Mesothelial cell of epicardium (in vitro differentiated cells): ENCODE results near the gene UBXN10. TPM values are rescaled to one million over a fixed set of nuclear protein-coding genes. Genes with fewer than 3 reads are reported as not detected.

Experiments
- DNase-seq, 2 experiments: peaks; one replicate each; pipeline ENCODE4 v3.0.0; 2021; ENCODE audit warnings: low spot score in 2 of 2; ENCODE audit not compliant: unreplicated experiment in 2 of 2
- H3K27ac Mint-ChIP-seq: 2 replicates; pipeline ENCODE4 v1.8.0; 2021; ENCODE audit warnings: mixed read lengths
- H3K27me3 Mint-ChIP-seq: 2 replicates; pipeline ENCODE4 v1.8.0; 2021; ENCODE audit warnings: low read depth, mixed read lengths
- H3K36me3 Mint-ChIP-seq: 2 replicates; pipeline ENCODE4 v1.8.0; 2021; ENCODE audit warnings: mixed read lengths
- H3K4me1 Mint-ChIP-seq: 2 replicates; pipeline ENCODE4 v1.8.0; 2021; ENCODE audit warnings: mixed read lengths
- H3K4me3 Mint-ChIP-seq: 2 replicates; pipeline ENCODE4 v1.8.0; 2021; ENCODE audit warnings: mild to moderate bottlenecking, moderate library complexity, mixed read lengths
- H3K9me3 Mint-ChIP-seq: 2 replicates; pipeline ENCODE4 v1.8.0; 2021; ENCODE audit warnings: mixed read lengths
- total RNA-seq: library from RNA; stranded (reverse); gene quantifications from 3 replicates; pipeline ENCODE4 v1.2.1, GENCODE V29; 2021
- TF ChIP-seq, protein P1 (sequence below): fragments of 200-600 bp; sonication (generic); IDR thresholded peaks from one replicate; pipeline ENCODE4 v1.5.0; 2021; ENCODE audit warnings: antibody characterized with exemption; ENCODE audit not compliant: unreplicated experiment

Gene UBXN10
- total RNA-seq, 1 donor from 2014 or later, result 2.3 TPM

DNA sequence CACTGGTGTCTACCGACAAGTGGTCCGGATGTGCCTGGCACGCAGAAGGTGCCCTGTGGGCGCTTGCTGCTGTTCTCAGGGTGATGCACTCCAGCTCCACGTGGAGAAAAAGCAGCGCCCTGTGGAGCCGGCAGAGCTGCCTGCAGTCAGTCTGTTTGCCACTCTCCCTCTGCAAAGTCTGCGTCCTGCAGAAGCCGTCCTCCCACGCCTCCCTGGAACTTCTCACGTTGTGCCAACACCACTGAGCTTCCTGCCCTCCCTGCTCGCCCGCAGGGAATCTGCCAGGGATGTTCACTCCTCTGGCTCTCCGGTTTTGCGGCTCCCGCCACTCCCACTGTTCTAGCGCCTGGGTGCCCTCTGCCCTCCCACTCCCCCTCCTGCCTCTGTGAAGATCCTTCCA is 19.8 kb upstream of the UBXN10 start:
- no peak for DNase-seq
- H3K4me1 Mint-ChIP-seq, result peaks cover 10% of the 10 kb centered on the region
- TF ChIP-seq, protein P1, sequence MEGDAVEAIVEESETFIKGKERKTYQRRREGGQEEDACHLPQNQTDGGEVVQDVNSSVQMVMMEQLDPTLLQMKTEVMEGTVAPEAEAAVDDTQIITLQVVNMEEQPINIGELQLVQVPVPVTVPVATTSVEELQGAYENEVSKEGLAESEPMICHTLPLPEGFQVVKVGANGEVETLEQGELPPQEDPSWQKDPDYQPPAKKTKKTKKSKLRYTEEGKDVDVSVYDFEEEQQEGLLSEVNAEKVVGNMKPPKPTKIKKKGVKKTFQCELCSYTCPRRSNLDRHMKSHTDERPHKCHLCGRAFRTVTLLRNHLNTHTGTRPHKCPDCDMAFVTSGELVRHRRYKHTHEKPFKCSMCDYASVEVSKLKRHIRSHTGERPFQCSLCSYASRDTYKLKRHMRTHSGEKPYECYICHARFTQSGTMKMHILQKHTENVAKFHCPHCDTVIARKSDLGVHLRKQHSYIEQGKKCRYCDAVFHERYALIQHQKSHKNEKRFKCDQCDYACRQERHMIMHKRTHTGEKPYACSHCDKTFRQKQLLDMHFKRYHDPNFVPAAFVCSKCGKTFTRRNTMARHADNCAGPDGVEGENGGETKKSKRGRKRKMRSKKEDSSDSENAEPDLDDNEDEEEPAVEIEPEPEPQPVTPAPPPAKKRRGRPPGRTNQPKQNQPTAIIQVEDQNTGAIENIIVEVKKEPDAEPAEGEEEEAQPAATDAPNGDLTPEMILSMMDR, result no peak
- H3K27me3 Mint-ChIP-seq, result peaks cover 13% of the 10 kb centered on the region
- no peak overlapping the region for H3K27ac Mint-ChIP-seq
- no peaks in the 10 kb centered on the region for H3K36me3 Mint-ChIP-seq
- H3K9me3 Mint-ChIP-seq, result peaks cover 21% of the 10 kb centered on the region
- no peak overlapping the region for H3K4me3 Mint-ChIP-seq

DNA sequence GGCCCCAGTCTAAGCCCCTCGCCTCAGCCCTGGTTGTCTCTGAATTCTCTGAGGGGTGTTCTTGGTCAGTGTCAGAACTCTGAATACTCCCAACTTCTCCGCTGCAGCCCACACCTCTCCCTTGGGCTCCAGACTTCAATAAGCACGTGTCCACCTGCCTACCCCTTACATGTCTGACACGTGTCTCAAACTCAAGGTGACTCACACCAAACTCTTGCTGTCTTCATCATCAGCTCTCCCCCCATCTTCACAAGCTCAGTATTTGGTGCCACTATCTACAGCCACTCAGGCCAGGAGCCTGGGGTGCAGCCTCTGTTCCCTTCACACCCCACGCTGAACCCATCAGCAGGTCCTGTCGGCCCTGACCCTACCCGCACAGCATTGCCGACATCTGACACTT is 18.8 kb upstream of the UBXN10 start:
- Mint-ChIP-seq H3K4me3 (no peak overlapping the region), H3K36me3 (no peaks in the 10 kb centered on the region), H3K9me3 (peaks cover 21% of the 10 kb centered on the region), H3K27ac (no peak overlapping the region), H3K27me3 (peaks cover 13% of the 10 kb centered on the region), H3K4me1 (peaks cover 10% of the 10 kb centered on the region)
- TF ChIP-seq, protein P1, result no peak
- no peak for DNase-seq

DNA sequence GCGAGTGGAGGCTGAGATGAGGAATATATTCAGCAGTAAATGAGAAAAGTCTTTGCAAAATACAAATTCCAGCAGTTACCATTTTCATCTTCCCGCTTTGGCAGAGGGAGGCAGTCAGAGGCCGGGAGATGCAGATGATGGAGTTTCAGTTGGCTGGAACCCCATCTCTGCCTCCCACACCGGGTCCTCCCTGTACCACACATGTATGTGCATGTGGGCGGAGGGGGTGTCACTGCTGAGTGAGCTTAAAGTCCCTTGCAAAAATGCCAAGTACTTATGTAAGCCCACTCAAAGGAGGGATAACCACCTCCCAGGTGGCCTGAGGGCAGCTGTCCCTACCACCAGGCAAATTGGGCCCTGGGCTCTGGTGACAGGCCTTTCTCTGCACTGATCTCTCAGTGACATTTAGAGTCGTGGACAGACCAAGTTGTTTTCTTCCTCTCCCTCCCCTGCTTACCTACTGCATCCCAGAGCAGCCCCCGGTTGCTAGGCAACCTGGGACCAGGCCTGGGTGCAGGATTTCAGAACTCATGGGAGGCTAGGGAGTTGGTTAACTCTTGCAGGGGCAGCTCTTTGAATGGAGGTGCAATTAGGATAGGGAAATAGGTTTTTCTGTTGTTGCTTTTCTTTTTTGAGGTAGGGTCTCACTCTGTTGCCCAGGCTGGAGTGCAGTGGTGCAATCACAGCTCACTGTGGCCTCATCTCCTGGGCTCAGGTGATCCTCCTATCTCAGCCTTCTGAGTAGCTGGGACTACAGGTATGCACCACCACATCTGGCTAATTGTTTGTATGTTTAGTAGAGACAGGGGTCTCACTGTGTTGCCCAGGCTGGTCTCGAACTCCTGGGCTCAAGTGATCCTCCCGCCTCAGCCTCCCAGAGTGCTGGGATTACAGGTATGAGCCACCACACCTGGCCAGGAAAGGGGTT is 17.1 kb upstream of the UBXN10 start:
- H3K27ac Mint-ChIP-seq, result no peak overlapping the region
- H3K27me3 Mint-ChIP-seq, result peaks cover 13% of the 10 kb centered on the region
- peaks cover 7% of the 10 kb centered on the region for H3K9me3 Mint-ChIP-seq
- no peak for DNase-seq
- H3K36me3 Mint-ChIP-seq, result no peaks in the 10 kb centered on the region
- TF ChIP-seq, protein P1, result no peak
- no peak overlapping the region for H3K4me3 Mint-ChIP-seq
- peaks cover 10% of the 10 kb centered on the region for H3K4me1 Mint-ChIP-seq

DNA sequence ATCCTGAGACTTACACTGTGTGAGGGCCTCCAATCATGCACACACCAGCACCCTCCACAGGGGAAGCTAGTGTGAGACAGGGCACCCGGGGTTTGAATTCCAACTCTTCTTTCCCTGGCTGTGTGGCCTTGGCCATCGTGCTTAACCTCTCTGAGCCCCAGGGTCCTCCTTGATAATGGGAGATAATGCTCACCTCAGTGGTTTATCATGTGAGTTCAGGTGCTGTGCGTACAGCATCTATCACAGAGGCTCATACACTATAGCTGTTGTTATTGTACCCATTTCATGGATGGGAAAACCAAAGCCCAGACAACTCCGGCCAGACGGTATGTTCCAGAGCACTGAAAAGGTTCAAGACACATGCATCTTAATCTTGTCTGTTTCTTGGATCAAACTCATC is 16.0 kb upstream of the UBXN10 start:
- H3K4me1 Mint-ChIP-seq, result peaks cover 10% of the 10 kb centered on the region
- H3K9me3 Mint-ChIP-seq, result peaks cover 4% of the 10 kb centered on the region
- TF ChIP-seq, protein P1, result no peak
- no peak for DNase-seq
- H3K36me3 Mint-ChIP-seq, result no peaks in the 10 kb centered on the region
- H3K27me3 Mint-ChIP-seq, result peaks cover 13% of the 10 kb centered on the region
- no peak overlapping the region for H3K27ac Mint-ChIP-seq
- no peak overlapping the region for H3K4me3 Mint-ChIP-seq

DNA sequence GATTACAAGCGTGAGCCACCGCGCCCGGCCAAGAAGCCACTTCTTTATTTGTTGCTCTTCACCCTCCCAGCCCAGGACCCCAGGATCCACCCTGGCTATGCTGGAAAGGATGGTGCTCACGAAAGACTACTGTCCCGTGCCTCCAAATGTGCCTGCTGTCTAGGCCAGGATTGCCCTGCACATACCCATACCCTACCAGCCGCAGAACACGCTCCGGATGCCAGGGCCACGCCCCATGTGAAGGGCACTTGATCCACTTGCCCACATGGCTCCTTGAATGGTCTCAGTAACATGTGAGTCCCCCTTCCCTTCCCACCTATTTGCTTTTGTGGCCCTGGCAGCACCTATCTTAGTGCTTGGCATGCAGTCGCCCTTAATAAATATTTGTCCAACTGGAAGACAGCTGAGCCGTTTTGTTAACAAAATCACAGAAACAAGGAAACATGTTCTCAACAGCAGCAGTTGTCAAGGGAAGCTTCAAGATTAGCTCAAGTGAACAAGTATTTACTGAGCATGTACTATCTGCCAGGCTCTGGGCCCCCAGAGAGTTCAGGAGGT is 13.8 kb upstream of the UBXN10 start:
- TF ChIP-seq, protein P1, result no peak
- Mint-ChIP-seq H3K4me3 (no peak overlapping the region), H3K4me1 (peaks cover 11% of the 10 kb centered on the region), H3K27ac (no peak overlapping the region), H3K9me3 (no peaks in the 10 kb centered on the region), H3K27me3 (peaks cover 6% of the 10 kb centered on the region), H3K36me3 (no peaks in the 10 kb centered on the region)
- DNase-seq, result no peak
